Fibroblast of skin of right biceps (primary cell): ENCODE results near the gene ECT2.

Source experiments
- DNase-seq: peaks from one replicate; pipeline ENCODE4 v3.0.0-alpha.2; 2013

ECT2 gene

GRCh38 chr3:172869368-172869771 is 118.8 kb downstream of the ECT2 start:
- DNase-seq = no peak

GRCh38 chr3:172869784-172870518 is 119.4 kb downstream of the ECT2 start:
- no peak for DNase-seq
